ENCODE measurements around the gene CYP2F1. TPM values are rescaled to one million over a fixed set of nuclear protein-coding genes. Genes with fewer than 3 reads are reported as not detected.
"Not testable (repeated sequence)": the region's sequence is repeated elsewhere in the genome, so short reads cannot be mapped to it uniquely, and the experiment has no call there.

CYP2F1 gene
- polyA plus RNA-seq, 3 donors = not detected

GRCh38 chr19:41098762-41099161, 15.5 kb upstream of the CYP2F1 start:
- no peak overlapping the region for H3K4me2 ChIP-seq (replicated peaks; ENCODE audit: extremely low read depth, low read length, poor library complexity, severe bottlenecking)
- H3K4me1 ChIP-seq (ENCODE audit: control insufficient read depth in 1 of 2, insufficient read depth in 2 of 2, low read length in 2 of 2) = no peaks in the 10 kb centered on the region
- no peak overlapping the region for H3K9ac ChIP-seq (ENCODE audit: insufficient read depth, low read length, poor library complexity, severe bottlenecking)
- intact Hi-C loops (cut with micrococcal nuclease) = no loop called here
- no peak for DNase-seq
- no peak overlapping the region for H3K27ac ChIP-seq (ENCODE audit: low read depth in 1 of 2, low read length in 2 of 2)
- no peak overlapping the region for H3K4me3 ChIP-seq (replicated peaks in 1 of 3; ENCODE audit: low read depth in 2 of 3, low read length in 3 of 3)
- Mint-ChIP-seq H3K27ac (no peak overlapping the region), H3K9me3 (peaks cover 5 to 26% (median 16%) of the 10 kb centered on the region in 7 donors), H3K4me1 (peaks cover 2% of the 10 kb centered on the region), H3K27me3 (ENCODE audit: low read depth in 3 of 3) (peaks cover 7 to 24% (median 10%) of the 10 kb centered on the region in 3 donors), H3K4me3 (no peak overlapping the region), H3K36me3 (no peaks in the 10 kb centered on the region)
- TF ChIP-seq CTCF (IDR thresholded peaks at IDR 0.05) = no peak
- H3K79me2 ChIP-seq (ENCODE audit: insufficient read depth, low read length) = no peaks in the 10 kb centered on the region
- H4K20me1 ChIP-seq (ENCODE audit: insufficient read depth, low read length) = no peaks in the 10 kb centered on the region
- no peaks in the 10 kb centered on the region for H3K27me3 ChIP-seq (ENCODE audit: control insufficient read depth in 2 of 2, insufficient read depth in 2 of 2, low read length in 2 of 2)
- H2AFZ ChIP-seq (ENCODE audit: insufficient read depth, low read depth, low read length, poor library complexity, severe bottlenecking) = no peak overlapping the region
- H3K9me3 ChIP-seq (replicated peaks in 1 of 2; ENCODE audit: control insufficient read depth in 1 of 2, insufficient read depth in 1 of 2, low read length in 2 of 2) = peaks cover 0 to 3% of the 10 kb centered on the region in 2 donors
- H3K36me3 ChIP-seq (replicated peaks in 1 of 2; ENCODE audit: control insufficient read depth in 1 of 2, insufficient read depth in 2 of 2, low read length in 2 of 2) = no peaks in the 10 kb centered on the region
- 90% methylated on average over 4 of the region's 5 CpGs for WGBS (ENCODE audit: insufficient coverage)

DNA sequence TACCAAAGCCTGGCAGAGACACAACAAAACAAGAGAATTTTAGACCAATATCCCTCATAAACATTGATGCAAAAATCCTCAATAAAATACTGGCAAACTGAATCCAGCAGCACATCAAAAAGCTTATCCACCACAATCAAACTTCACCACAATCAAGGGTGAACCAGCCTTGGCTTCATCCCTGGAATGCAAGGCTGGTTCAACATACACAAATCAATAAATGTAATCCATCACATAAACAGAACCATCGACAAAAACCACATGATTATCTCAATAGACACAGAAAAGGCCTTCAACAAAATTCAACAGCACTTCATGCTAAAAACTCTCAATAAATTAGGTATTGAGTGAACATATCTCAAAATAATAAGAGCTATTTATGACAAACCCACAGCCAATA, 12.0 kb upstream of the CYP2F1 start:
- intact Hi-C loops (cut with micrococcal nuclease); H3K4me2 ChIP-seq (replicated peaks; ENCODE audit: extremely low read depth, low read length, poor library complexity, severe bottlenecking); H2AFZ ChIP-seq (ENCODE audit: insufficient read depth, low read depth, low read length, poor library complexity, severe bottlenecking); H3K27me3 ChIP-seq (ENCODE audit: control insufficient read depth in 2 of 2, insufficient read depth in 2 of 2, low read length in 2 of 2); H3K9me3 ChIP-seq (replicated peaks in 1 of 2; ENCODE audit: control insufficient read depth in 1 of 2, insufficient read depth in 1 of 2, low read length in 2 of 2); H3K4me3 Mint-ChIP-seq; H3K27ac Mint-ChIP-seq; H3K36me3 Mint-ChIP-seq; H3K4me1 Mint-ChIP-seq; H3K4me3 ChIP-seq (replicated peaks in 1 of 3; ENCODE audit: low read depth in 2 of 3, low read length in 3 of 3); H3K36me3 ChIP-seq (replicated peaks in 1 of 2; ENCODE audit: control insufficient read depth in 1 of 2, insufficient read depth in 2 of 2, low read length in 2 of 2); H3K9ac ChIP-seq (ENCODE audit: insufficient read depth, low read length, poor library complexity, severe bottlenecking); H3K79me2 ChIP-seq (ENCODE audit: insufficient read depth, low read length); H3K27ac ChIP-seq (ENCODE audit: low read depth in 1 of 2, low read length in 2 of 2); DNase-seq; H4K20me1 ChIP-seq (ENCODE audit: insufficient read depth, low read length); H3K4me1 ChIP-seq (ENCODE audit: control insufficient read depth in 1 of 2, insufficient read depth in 2 of 2, low read length in 2 of 2): not testable (repeated sequence)
- Mint-ChIP-seq H3K9me3 (peaks cover 9 to 29% (median 26%) of the 10 kb centered on the region in 7 donors), H3K27me3 (ENCODE audit: low read depth in 3 of 3) (peaks cover 4 to 16% (median 15%) of the 10 kb centered on the region in 3 donors)
- no CpG with 5 or more reads among the region's 1 CpG for WGBS (ENCODE audit: insufficient coverage)

Data from CD14-positive monocyte (primary cell).